ENCODE results near the gene HINT3. TPM values are rescaled to one million over a fixed set of nuclear protein-coding genes. Genes with fewer than 3 reads are reported as not detected.

HINT3 gene
- total RNA-seq, 1 experiment from 2014 or later = 12.7 TPM

GRCh38 chr6:126027601-126028000 lies 71.0 kb downstream of the HINT3 start:
- POLR2A ChIA-PET = no interaction called here
- Histone ChIP-seq H3K4me2 (ENCODE audit: low read length) (no peak overlapping the region), H3K9me3 (ENCODE audit: control insufficient read depth in 1 of 2, insufficient read depth in 1 of 2, low read depth in 1 of 2, low read length in 2 of 2) (no peaks in the 10 kb centered on the region), H3K27ac (ENCODE audit: low read depth, low read length) (no peak overlapping the region), H3K36me3 (ENCODE audit: control insufficient read depth in 1 of 2, insufficient read depth in 2 of 2, low read length in 2 of 2) (peaks cover 8 to 22% of the 10 kb centered on the region in 2 experiments; a peak in 3 of 4 replicates), H2AFZ (ENCODE audit: low read depth, low read length, poor library complexity, severe bottlenecking) (no peak overlapping the region), H3K4me3 (replicated peaks in 1 of 2; ENCODE audit: low read depth in 1 of 2, low read length in 2 of 2) (no peak overlapping the region), H3K9ac (ENCODE audit: low read length) (no peak overlapping the region), H3K9me2 (ENCODE audit: insufficient read depth) (no peaks in the 10 kb centered on the region), H3K4me1 (ENCODE audit: control insufficient read depth in 1 of 2, insufficient read depth in 2 of 2, low read length in 2 of 2) (no peaks in the 10 kb centered on the region), H4K20me1 (ENCODE audit: insufficient read depth) (peaks cover 4% of the 10 kb centered on the region; the same call in 1 of the 2 replicates), H3K79me2 (ENCODE audit: insufficient read depth, low read length) (peaks cover 13% of the 10 kb centered on the region), H3K27me3 (ENCODE audit: insufficient read depth, low read length) (no peaks in the 10 kb centered on the region)
- CTCF ChIA-PET = no interaction called here
- TF ChIP-seq CEBPB (IDR thresholded peaks at IDR 0.05; ENCODE audit: low read depth) (no peak), POLR2A (IDR thresholded peaks at IDR 0.05; ENCODE audit: borderline replicate concordance, extremely low read depth, insufficient read depth, insufficient read length) (no peak), EZH2phosphoT487 (IDR thresholded peaks at IDR 0.05; ENCODE audit: borderline replicate concordance) (no peak), ATF3 (IDR thresholded peaks at IDR 0.05) (no peak), JUND (IDR thresholded peaks at IDR 0.05) (no peak), EGR1 (IDR thresholded peaks at IDR 0.05; ENCODE audit: low read depth) (no peak), YY1 (IDR thresholded peaks at IDR 0.05; ENCODE audit: extremely low read depth, insufficient replicate concordance, low read depth, low read length) (no peak), SIN3A (IDR thresholded peaks at IDR 0.05; ENCODE audit: low read depth) (no peak), CBX3 (IDR thresholded peaks at IDR 0.05; ENCODE audit: low read depth) (no peak), TCF7L2 (IDR thresholded peaks at IDR 0.05; ENCODE audit: borderline replicate concordance, extremely low read depth, insufficient read depth, insufficient read length) (no peak), ZNF274 (IDR thresholded peaks at IDR 0.05; ENCODE audit: low read depth, low read length) (no peak), MAX (IDR thresholded peaks at IDR 0.05) (no peak), SP1 (IDR thresholded peaks at IDR 0.05; ENCODE audit: low read depth) (no peak), EZH2 (IDR thresholded peaks at IDR 0.05) (no peak), CTCF (IDR thresholded peaks at IDR 0.05 in 2 of 3, conservative IDR thresholded peaks at IDR 0.05 in 1 of 3; ENCODE audit: borderline replicate concordance in 1 of 3, insufficient read depth in 1 of 3, low read depth in 2 of 3, low read length in 2 of 3) (no peak)
- no peak for ATAC-seq
- RAD21 ChIA-PET (ENCODE audit: low non-redundant PET in 1 of 2, low total read pairs in 2 of 2, uncharacterized antibody in 2 of 2, unreplicated experiment in 2 of 2) = no interaction called here
- intact Hi-C loops (cut with micrococcal nuclease) = no loop called here
- DNase-seq (ENCODE audit: low read depth, low spot score) = no peak
- no TSS peak for BruUV-seq (replicated peaks)

Other genes starting within 250 kb of the HINT3 start
- gene HEY2, start 207.1 kb upstream of the HINT3 start, total RNA-seq (2021; ENCODE audit: unreplicated experiment) = not detected
- 13.8 TPM for gene NCOA7, start 165.8 kb upstream of the HINT3 start, total RNA-seq (2021; ENCODE audit: unreplicated experiment)
- 41.8 TPM for gene TRMT11, start 29.8 kb downstream of the HINT3 start, total RNA-seq (2021; ENCODE audit: unreplicated experiment)